ENCODE results near the gene SEPHS1.

SEPHS1 gene

GRCh38 chr10:13372524-13372923 lies 24.4 kb upstream of the SEPHS1 start:
- no peak for DNase-seq (ENCODE audit: low read depth in 1 of 2, low spot score in 1 of 2)
- Histone ChIP-seq H3K27ac (replicated peaks) (no peak overlapping the region), H3K4me3 (replicated peaks; ENCODE audit: insufficient read depth, low read length) (no peak overlapping the region), H3K27me3 (ENCODE audit: insufficient read depth, poor library complexity, severe bottlenecking) (no peaks in the 10 kb centered on the region)
- TF ChIP-seq SPI1 (IDR thresholded peaks at IDR 0.05; ENCODE audit: borderline replicate concordance, low read depth), result no peak
- TF ChIP-seq, protein P1, sequence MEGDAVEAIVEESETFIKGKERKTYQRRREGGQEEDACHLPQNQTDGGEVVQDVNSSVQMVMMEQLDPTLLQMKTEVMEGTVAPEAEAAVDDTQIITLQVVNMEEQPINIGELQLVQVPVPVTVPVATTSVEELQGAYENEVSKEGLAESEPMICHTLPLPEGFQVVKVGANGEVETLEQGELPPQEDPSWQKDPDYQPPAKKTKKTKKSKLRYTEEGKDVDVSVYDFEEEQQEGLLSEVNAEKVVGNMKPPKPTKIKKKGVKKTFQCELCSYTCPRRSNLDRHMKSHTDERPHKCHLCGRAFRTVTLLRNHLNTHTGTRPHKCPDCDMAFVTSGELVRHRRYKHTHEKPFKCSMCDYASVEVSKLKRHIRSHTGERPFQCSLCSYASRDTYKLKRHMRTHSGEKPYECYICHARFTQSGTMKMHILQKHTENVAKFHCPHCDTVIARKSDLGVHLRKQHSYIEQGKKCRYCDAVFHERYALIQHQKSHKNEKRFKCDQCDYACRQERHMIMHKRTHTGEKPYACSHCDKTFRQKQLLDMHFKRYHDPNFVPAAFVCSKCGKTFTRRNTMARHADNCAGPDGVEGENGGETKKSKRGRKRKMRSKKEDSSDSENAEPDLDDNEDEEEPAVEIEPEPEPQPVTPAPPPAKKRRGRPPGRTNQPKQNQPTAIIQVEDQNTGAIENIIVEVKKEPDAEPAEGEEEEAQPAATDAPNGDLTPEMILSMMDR (IDR thresholded peaks at IDR 0.05; ENCODE audit: insufficient read depth, low read length), result no peak
- TF ChIP-seq POLR2AphosphoS5 (IDR thresholded peaks at IDR 0.05; ENCODE audit: low read depth), result no peak
- no peak for TF ChIP-seq GABPA (IDR thresholded peaks at IDR 0.05; ENCODE audit: low read depth)
- TF ChIP-seq REST (IDR thresholded peaks at IDR 0.05; ENCODE audit: insufficient replicate concordance, low read depth), result no peak

GRCh38 chr10:13371897-13372470 lies 23.9 kb upstream of the SEPHS1 start:
- H3K27me3 ChIP-seq (ENCODE audit: insufficient read depth, poor library complexity, severe bottlenecking), result no peaks in the 10 kb centered on the region
- TF ChIP-seq SPI1 (IDR thresholded peaks at IDR 0.05; ENCODE audit: borderline replicate concordance, low read depth), result no peak
- TF ChIP-seq, protein P1 (IDR thresholded peaks at IDR 0.05; ENCODE audit: insufficient read depth, low read length), result peak; percentile 45
- no peak for TF ChIP-seq GABPA (IDR thresholded peaks at IDR 0.05; ENCODE audit: low read depth)
- no peak overlapping the region for H3K4me3 ChIP-seq (replicated peaks; ENCODE audit: insufficient read depth, low read length)
- no peak overlapping the region for H3K27ac ChIP-seq (replicated peaks)
- DNase-seq (ENCODE audit: low read depth in 1 of 2, low spot score in 1 of 2), result peak in 1 of 2 experiments; percentile 54

DNA sequence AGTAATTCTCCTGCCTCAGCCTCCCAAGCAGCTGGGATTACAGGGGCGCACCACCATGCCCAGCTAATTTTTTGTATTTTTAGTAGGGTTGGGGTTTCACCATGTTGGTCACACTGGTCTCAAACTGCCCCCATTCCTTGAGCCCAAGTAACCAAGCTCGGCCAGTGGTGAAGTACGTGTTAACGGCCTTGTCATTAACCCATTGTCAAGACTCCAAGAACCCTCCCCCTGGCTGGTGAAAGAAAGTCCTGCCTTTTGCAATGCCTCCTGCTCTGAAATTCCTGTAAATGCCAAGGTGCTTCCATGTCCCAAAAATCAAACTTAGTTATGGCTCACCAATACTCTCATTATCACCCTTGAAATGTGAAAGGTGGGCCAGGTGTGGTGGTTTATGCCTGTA lies 18.8 kb upstream of the SEPHS1 start:
- H3K4me3 ChIP-seq (replicated peaks; ENCODE audit: insufficient read depth, low read length), result no peak overlapping the region
- H3K27me3 ChIP-seq (ENCODE audit: insufficient read depth, poor library complexity, severe bottlenecking), result no peaks in the 10 kb centered on the region
- H3K27ac ChIP-seq (replicated peaks), result no peak overlapping the region
- TF ChIP-seq GABPA (IDR thresholded peaks at IDR 0.05; ENCODE audit: low read depth) (no peak), REST (IDR thresholded peaks at IDR 0.05; ENCODE audit: insufficient replicate concordance, low read depth) (no peak), POLR2AphosphoS5 (IDR thresholded peaks at IDR 0.05; ENCODE audit: low read depth) (no peak), SPI1 (IDR thresholded peaks at IDR 0.05; ENCODE audit: borderline replicate concordance, low read depth) (no peak)
- TF ChIP-seq, protein P1 (IDR thresholded peaks at IDR 0.05; ENCODE audit: insufficient read depth, low read length), result no peak
- no peak for DNase-seq (ENCODE audit: low read depth in 1 of 2, low spot score in 1 of 2)

DNA sequence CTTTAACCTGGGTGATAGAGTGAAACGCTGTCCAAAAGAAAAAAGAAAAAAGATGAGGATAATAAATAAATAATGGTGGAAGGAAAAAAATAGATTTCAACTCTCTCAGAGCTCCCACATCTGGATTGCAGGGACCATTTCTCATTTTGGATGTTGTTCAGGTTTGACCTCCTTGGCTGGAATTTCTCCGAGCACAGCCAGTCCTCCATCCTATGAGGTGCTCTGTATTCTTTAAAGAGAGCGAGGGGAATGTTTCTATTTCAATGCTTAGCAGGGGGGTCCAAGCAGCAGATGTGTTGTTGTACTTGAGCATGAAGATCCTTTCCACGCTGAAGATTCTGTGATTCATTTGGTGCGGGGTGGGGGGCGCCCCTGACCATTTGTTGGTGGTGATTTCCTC lies 17.7 kb upstream of the SEPHS1 start:
- Histone ChIP-seq H3K27me3 (ENCODE audit: insufficient read depth, poor library complexity, severe bottlenecking) (no peaks in the 10 kb centered on the region), H3K27ac (replicated peaks) (no peak overlapping the region), H3K4me3 (replicated peaks; ENCODE audit: insufficient read depth, low read length) (no peak overlapping the region)
- TF ChIP-seq GABPA (IDR thresholded peaks at IDR 0.05; ENCODE audit: low read depth) (no peak), POLR2AphosphoS5 (IDR thresholded peaks at IDR 0.05; ENCODE audit: low read depth) (no peak), SPI1 (IDR thresholded peaks at IDR 0.05; ENCODE audit: borderline replicate concordance, low read depth) (no peak), REST (IDR thresholded peaks at IDR 0.05; ENCODE audit: insufficient replicate concordance, low read depth) (no peak)
- TF ChIP-seq, protein P1 (IDR thresholded peaks at IDR 0.05; ENCODE audit: insufficient read depth, low read length), result no peak
- DNase-seq (ENCODE audit: low read depth in 1 of 2, low spot score in 1 of 2), result no peak

All from HL-60 (cell line).